ENCODE results near the gene LGALS4.

The LGALS4 gene

GRCh38 chr19:38849860-38850435 is 37.2 kb upstream of the LGALS4 start, which contains the start of gene HNRNPL:
HNRNPL (minus strand) TSS chr19:38849986; CDS start chr19:38849966, 20 bp downstream.
- Histone ChIP-seq H3K4me1 (ENCODE audit: control insufficient read depth in 2 of 2, insufficient read depth in 1 of 2, low read depth in 1 of 2, low read length in 2 of 2) (peaks cover 15 to 16% of the 10 kb centered on the region in 2 donors), H2AFZ (ENCODE audit: low read length) (peak within 1 kb of the TSS; percentile 82), H2BK120ac (ENCODE audit: low read depth, low read length) (peak within 1 kb of the TSS; percentile 96), H2BK15ac (ENCODE audit: low read length) (peak within 1 kb of the TSS; percentile 89), H3K27ac (replicated peaks; ENCODE audit: low read length) (peak within 1 kb of the TSS; percentile 94), H2BK5ac (ENCODE audit: low read length) (peak within 1 kb of the TSS; percentile 99), H3K4me2 (ENCODE audit: insufficient read depth, low read length, poor library complexity, severe bottlenecking) (peak within 1 kb of the TSS; percentile 72), H3K4me3 (ENCODE audit: low read length in 2 of 2) (peak within 1 kb of the TSS; percentile 79 to 91), H4K91ac (ENCODE audit: low read depth, low read length, poor library complexity) (peak within 1 kb of the TSS; percentile 98), H3K79me1 (ENCODE audit: low read depth, low read length) (peaks cover 4% of the 10 kb centered on the region), H3K27me3 (ENCODE audit: control insufficient read depth in 3 of 3, insufficient read depth in 3 of 3, low read depth in 1 of 3, low read length in 3 of 3) (no peaks in the 10 kb centered on the region), H3K9me3 (replicated peaks in 1 of 2; ENCODE audit: control insufficient read depth in 2 of 2, insufficient read depth in 1 of 2, low read depth in 1 of 2, low read length in 2 of 2) (no peaks in the 10 kb centered on the region), H2BK12ac (ENCODE audit: low read length) (peak within 1 kb of the TSS; percentile 75), H3K14ac (ENCODE audit: low read length) (peak within 1 kb of the TSS; percentile 99), H4K8ac (ENCODE audit: low read depth, low read length) (no peak within 1 kb of the TSS), H3K4ac (ENCODE audit: low read length) (peak within 1 kb of the TSS; percentile 99), H3K23ac (ENCODE audit: low read depth, low read length, poor library complexity) (peak within 1 kb of the TSS; percentile 99), H3K36me3 (replicated peaks in 1 of 2; ENCODE audit: control insufficient read depth in 2 of 2, insufficient read depth in 2 of 2, low read length in 2 of 2) (peaks cover 24 to 41% of the 10 kb centered on the region in 2 donors), H3K18ac (ENCODE audit: low read length) (peak within 1 kb of the TSS; percentile 100), H3K9ac (ENCODE audit: low read depth, low read length, poor library complexity) (peak within 1 kb of the TSS; percentile 100), H2AK5ac (ENCODE audit: low read depth, low read length) (peak within 1 kb of the TSS; percentile 99)
- WGBS, 2 donors (ENCODE audit: extremely low coverage in 2 of 2, insufficient read length in 2 of 2, insufficient replicate concordance in 1 of 2): no CpG with 5 or more reads among the region's 50 CpGs
- DNase-seq (ENCODE audit: low spot score): peak; percentile 100

GRCh38 chr19:38849147-38849859 is 36.6 kb upstream of the LGALS4 start:
- Histone ChIP-seq H2AFZ (ENCODE audit: low read length) (peak overlapping the region; percentile 82), H3K79me1 (ENCODE audit: low read depth, low read length) (peaks cover 4% of the 10 kb centered on the region), H3K9me3 (replicated peaks in 1 of 2; ENCODE audit: control insufficient read depth in 2 of 2, insufficient read depth in 1 of 2, low read depth in 1 of 2, low read length in 2 of 2) (no peaks in the 10 kb centered on the region), H2BK5ac (ENCODE audit: low read length) (peak overlapping the region; percentile 99), H3K27ac (replicated peaks; ENCODE audit: low read length) (peak overlapping the region; percentile 94), H3K4me3 (ENCODE audit: low read length in 2 of 2) (peak overlapping the region; percentile 68 to 91), H3K9ac (ENCODE audit: low read depth, low read length, poor library complexity) (peak overlapping the region; percentile 100), H3K4me2 (ENCODE audit: insufficient read depth, low read length, poor library complexity, severe bottlenecking) (peak overlapping the region; percentile 72), H3K23ac (ENCODE audit: low read depth, low read length, poor library complexity) (peak overlapping the region; percentile 99), H3K36me3 (replicated peaks in 1 of 2; ENCODE audit: control insufficient read depth in 2 of 2, insufficient read depth in 2 of 2, low read length in 2 of 2) (peaks cover 29 to 47% of the 10 kb centered on the region in 2 donors), H3K27me3 (ENCODE audit: control insufficient read depth in 3 of 3, insufficient read depth in 3 of 3, low read depth in 1 of 3, low read length in 3 of 3) (no peaks in the 10 kb centered on the region), H4K8ac (ENCODE audit: low read depth, low read length) (no peak overlapping the region), H3K14ac (ENCODE audit: low read length) (peak overlapping the region; percentile 99), H2AK5ac (ENCODE audit: low read depth, low read length) (peak overlapping the region; percentile 88), H3K4ac (ENCODE audit: low read length) (peak overlapping the region; percentile 99), H2BK12ac (ENCODE audit: low read length) (peak overlapping the region; percentile 75), H2BK120ac (ENCODE audit: low read depth, low read length) (peak overlapping the region; percentile 96), H3K4me1 (ENCODE audit: control insufficient read depth in 2 of 2, insufficient read depth in 1 of 2, low read depth in 1 of 2, low read length in 2 of 2) (peaks cover 15 to 16% of the 10 kb centered on the region in 2 donors), H4K91ac (ENCODE audit: low read depth, low read length, poor library complexity) (peak overlapping the region; percentile 98), H3K18ac (ENCODE audit: low read length) (peak overlapping the region; percentile 100), H2BK15ac (ENCODE audit: low read length) (peak overlapping the region; percentile 59)
- peak; percentile 96 for DNase-seq (ENCODE audit: low spot score)
- WGBS, 2 donors (ENCODE audit: extremely low coverage in 2 of 2, insufficient read length in 2 of 2, insufficient replicate concordance in 1 of 2): no CpG with 5 or more reads among the region's 76 CpGs

GRCh38 chr19:38848299-38849146 is 35.8 kb upstream of the LGALS4 start:
- Histone ChIP-seq H2BK12ac (ENCODE audit: low read length) (no peak overlapping the region), H3K36me3 (replicated peaks in 1 of 2; ENCODE audit: control insufficient read depth in 2 of 2, insufficient read depth in 2 of 2, low read length in 2 of 2) (peaks cover 37 to 55% of the 10 kb centered on the region in 2 donors), H3K4me2 (ENCODE audit: insufficient read depth, low read length, poor library complexity, severe bottlenecking) (peak overlapping the region; percentile 72), H3K9ac (ENCODE audit: low read depth, low read length, poor library complexity) (peak overlapping the region; percentile 71), H3K4ac (ENCODE audit: low read length) (no peak overlapping the region), H3K27ac (replicated peaks; ENCODE audit: low read length) (peak overlapping the region; percentile 62), H3K4me3 (ENCODE audit: low read length in 2 of 2) (peak overlapping the region; percentile 68 to 91), H3K9me3 (replicated peaks in 1 of 2; ENCODE audit: control insufficient read depth in 2 of 2, insufficient read depth in 1 of 2, low read depth in 1 of 2, low read length in 2 of 2) (no peaks in the 10 kb centered on the region), H4K91ac (ENCODE audit: low read depth, low read length, poor library complexity) (no peak overlapping the region), H3K4me1 (ENCODE audit: control insufficient read depth in 2 of 2, insufficient read depth in 1 of 2, low read depth in 1 of 2, low read length in 2 of 2) (peaks cover 15 to 16% of the 10 kb centered on the region in 2 donors), H2BK15ac (ENCODE audit: low read length) (no peak overlapping the region), H3K27me3 (ENCODE audit: control insufficient read depth in 3 of 3, insufficient read depth in 3 of 3, low read depth in 1 of 3, low read length in 3 of 3) (no peaks in the 10 kb centered on the region), H3K79me1 (ENCODE audit: low read depth, low read length) (peaks cover 4% of the 10 kb centered on the region), H2BK5ac (ENCODE audit: low read length) (no peak overlapping the region), H3K14ac (ENCODE audit: low read length) (no peak overlapping the region), H2AK5ac (ENCODE audit: low read depth, low read length) (no peak overlapping the region), H3K23ac (ENCODE audit: low read depth, low read length, poor library complexity) (no peak overlapping the region), H2AFZ (ENCODE audit: low read length) (no peak overlapping the region), H4K8ac (ENCODE audit: low read depth, low read length) (no peak overlapping the region), H2BK120ac (ENCODE audit: low read depth, low read length) (no peak overlapping the region), H3K18ac (ENCODE audit: low read length) (no peak overlapping the region)
- DNase-seq (ENCODE audit: low spot score): no peak
- WGBS, 2 donors (ENCODE audit: extremely low coverage in 2 of 2, insufficient read length in 2 of 2, insufficient replicate concordance in 1 of 2): no CpG with 5 or more reads among the region's 22 CpGs
